Colonic mucosa (tissue), 4 donors: ENCODE results near the gene SKIDA1. TPM values are rescaled to one million over a fixed set of nuclear protein-coding genes. Genes with fewer than 3 reads are reported as not detected.

ENCODE experiments used
- DNase-seq: peaks from one replicate; pipeline ENCODE4 v3.0.0-alpha.2; 2020
- H3K27ac ChIP-seq: fragments of 200-600 bp; one replicate; pipeline ENCODE4 v1.8.0; 2021
- H3K27me3 ChIP-seq: fragments of 200-600 bp; one replicate; pipeline ENCODE4 v1.8.0; 2021
- H3K36me3 ChIP-seq: fragments of 200-600 bp; one replicate; pipeline ENCODE4 v1.8.0; 2021
- H3K4me1 ChIP-seq: fragments of 200-600 bp; one replicate; pipeline ENCODE4 v1.8.0; 2021; ENCODE audit warnings: mild to moderate bottlenecking
- H3K4me3 ChIP-seq: fragments of 200-600 bp; one replicate; pipeline ENCODE4 v1.8.0; 2021
- H3K9ac ChIP-seq, 2 donors: one replicate each; pipeline ENCODE4 v1.7.0; 2013; ENCODE audit warnings: control low read depth in 2 of 2, low read depth in 2 of 2, low read length in 2 of 2
- H3K9me3 ChIP-seq: fragments of 200-600 bp; one replicate; pipeline ENCODE4 v1.8.0; 2021
- intact Hi-C: fragments of 100-400 bp; cut with DNase I; formaldehyde crosslinking; loops from one replicate; pipeline ENCODE4 v1.14.1; 2022
- total RNA-seq, 2 donors: library from RNA; stranded (reverse); fragmentation: NEBNext Ultra II Directional in 1 of 2; extraction: Animal tissue kit (Norgen Biotek cat#: 25700) in 1 of 2; gene quantifications; one replicate each; pipeline ENCODE4 v1.2.1, GENCODE V29; 2021
- TF ChIP-seq, protein P1 (sequence below): fragments of 200-600 bp; IDR thresholded peaks from one replicate; pipeline ENCODE4 v1.8.0; 2022; ENCODE audit warnings: antibody characterized with exemption, mild to moderate bottlenecking
- donor health status: healthy.
- donor health status: DM: no; HTN: no; CAD: no.
- donor health status: DM: no; HTN: no; CAD: no.

Gene SKIDA1
- total RNA-seq, 2 donors from 2014 or later: 0.10 to 0.45 TPM

DNA sequence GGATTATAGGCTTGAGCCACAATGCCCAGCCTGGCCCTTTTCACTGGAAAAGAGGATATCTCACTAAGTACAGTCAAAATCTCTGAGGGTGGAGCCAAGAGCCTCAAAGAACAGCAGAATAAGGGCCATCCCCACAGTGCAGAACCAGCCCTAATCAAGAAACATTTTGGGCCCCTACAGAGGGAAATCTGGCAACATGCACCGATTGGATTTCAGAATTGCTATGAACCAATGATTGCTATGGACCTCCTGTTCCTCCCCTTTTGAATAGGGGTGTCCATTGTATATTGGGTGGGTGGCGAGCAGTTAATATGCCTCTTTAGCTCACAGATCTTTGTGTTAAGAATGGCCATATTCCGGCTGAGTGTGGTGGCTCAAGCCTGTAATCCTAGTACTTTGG is 42.7 kb downstream of the SKIDA1 start:
- H3K4me1 ChIP-seq: no peaks in the 10 kb centered on the region
- no peak overlapping the region for H3K9ac ChIP-seq
- no peak for DNase-seq
- H3K9me3 ChIP-seq: no peaks in the 10 kb centered on the region
- no peak overlapping the region for H3K27ac ChIP-seq
- intact Hi-C loops: no loop called here
- TF ChIP-seq, protein P1, sequence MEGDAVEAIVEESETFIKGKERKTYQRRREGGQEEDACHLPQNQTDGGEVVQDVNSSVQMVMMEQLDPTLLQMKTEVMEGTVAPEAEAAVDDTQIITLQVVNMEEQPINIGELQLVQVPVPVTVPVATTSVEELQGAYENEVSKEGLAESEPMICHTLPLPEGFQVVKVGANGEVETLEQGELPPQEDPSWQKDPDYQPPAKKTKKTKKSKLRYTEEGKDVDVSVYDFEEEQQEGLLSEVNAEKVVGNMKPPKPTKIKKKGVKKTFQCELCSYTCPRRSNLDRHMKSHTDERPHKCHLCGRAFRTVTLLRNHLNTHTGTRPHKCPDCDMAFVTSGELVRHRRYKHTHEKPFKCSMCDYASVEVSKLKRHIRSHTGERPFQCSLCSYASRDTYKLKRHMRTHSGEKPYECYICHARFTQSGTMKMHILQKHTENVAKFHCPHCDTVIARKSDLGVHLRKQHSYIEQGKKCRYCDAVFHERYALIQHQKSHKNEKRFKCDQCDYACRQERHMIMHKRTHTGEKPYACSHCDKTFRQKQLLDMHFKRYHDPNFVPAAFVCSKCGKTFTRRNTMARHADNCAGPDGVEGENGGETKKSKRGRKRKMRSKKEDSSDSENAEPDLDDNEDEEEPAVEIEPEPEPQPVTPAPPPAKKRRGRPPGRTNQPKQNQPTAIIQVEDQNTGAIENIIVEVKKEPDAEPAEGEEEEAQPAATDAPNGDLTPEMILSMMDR: no peak
- no peaks in the 10 kb centered on the region for H3K27me3 ChIP-seq
- no peak overlapping the region for H3K4me3 ChIP-seq
- H3K36me3 ChIP-seq: no peaks in the 10 kb centered on the region

DNA sequence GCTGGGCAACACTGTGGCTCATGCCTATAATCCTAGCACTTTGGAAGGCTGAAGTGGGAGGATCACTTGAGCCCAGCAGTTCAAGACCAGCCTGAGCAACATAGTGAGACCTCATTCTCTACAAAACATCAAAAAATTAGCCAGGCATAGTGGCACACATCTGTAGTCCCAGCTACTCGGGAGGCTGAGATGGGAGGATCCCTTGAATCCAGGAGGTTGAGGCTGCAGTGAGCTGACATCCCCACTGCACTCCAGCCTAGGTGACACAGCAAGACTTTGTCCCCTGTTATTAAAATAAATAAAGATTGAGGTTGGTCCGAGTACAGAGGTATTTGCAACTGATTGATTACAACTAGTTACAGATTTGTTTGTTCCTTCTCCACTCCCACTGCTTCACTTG is 44.1 kb downstream of the SKIDA1 start:
- intact Hi-C loops: no loop called here
- Histone ChIP-seq H3K9ac (no peak overlapping the region), H3K4me3 (no peak overlapping the region), H3K36me3 (no peaks in the 10 kb centered on the region), H3K27ac (no peak overlapping the region), H3K27me3 (no peaks in the 10 kb centered on the region), H3K4me1 (no peaks in the 10 kb centered on the region), H3K9me3 (no peaks in the 10 kb centered on the region)
- DNase-seq: no peak
- TF ChIP-seq, protein P1: no peak

DNA sequence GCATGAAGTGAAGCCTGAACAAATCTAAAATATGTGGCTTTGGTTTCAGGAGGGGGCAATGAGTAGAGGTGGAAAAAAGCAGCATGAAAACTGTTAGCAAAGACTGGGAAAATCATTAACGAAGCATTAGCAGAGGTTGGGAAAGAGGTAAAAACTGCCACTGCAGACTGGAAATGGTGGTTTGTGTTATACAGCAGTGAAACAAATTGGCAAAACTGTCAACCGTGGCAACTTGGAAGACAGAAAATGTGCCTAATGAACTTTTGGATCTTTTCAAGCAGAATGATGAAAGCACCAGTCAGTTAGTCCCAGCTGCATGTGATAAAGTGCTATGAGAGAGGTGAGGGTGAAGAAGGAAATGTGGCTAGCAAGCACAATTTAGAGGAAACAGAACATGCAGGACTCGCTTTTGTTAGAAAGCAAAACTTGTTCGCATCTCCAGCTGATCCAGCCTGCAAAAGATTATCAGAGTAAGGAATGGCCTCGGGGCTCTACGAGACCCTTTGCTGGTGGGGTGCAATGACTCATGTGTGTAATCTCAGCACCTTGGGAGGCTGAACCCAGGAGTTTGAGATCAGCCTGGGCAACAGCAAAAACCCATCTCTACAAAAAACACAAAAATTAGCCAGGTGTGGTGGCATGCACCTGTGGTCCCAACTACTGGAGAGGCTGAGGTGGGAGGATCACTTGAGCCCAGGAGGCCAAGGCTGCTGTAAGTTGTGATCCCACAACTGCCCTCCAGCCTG is 45.7 kb downstream of the SKIDA1 start:
- no peak for DNase-seq
- H3K36me3 ChIP-seq: no peaks in the 10 kb centered on the region
- no peak overlapping the region for H3K9ac ChIP-seq
- H3K27ac ChIP-seq: no peak overlapping the region
- TF ChIP-seq, protein P1: no peak
- no peak overlapping the region for H3K4me3 ChIP-seq
- no peaks in the 10 kb centered on the region for H3K4me1 ChIP-seq
- intact Hi-C loops: no loop called here
- H3K9me3 ChIP-seq: no peaks in the 10 kb centered on the region
- H3K27me3 ChIP-seq: no peaks in the 10 kb centered on the region

DNA sequence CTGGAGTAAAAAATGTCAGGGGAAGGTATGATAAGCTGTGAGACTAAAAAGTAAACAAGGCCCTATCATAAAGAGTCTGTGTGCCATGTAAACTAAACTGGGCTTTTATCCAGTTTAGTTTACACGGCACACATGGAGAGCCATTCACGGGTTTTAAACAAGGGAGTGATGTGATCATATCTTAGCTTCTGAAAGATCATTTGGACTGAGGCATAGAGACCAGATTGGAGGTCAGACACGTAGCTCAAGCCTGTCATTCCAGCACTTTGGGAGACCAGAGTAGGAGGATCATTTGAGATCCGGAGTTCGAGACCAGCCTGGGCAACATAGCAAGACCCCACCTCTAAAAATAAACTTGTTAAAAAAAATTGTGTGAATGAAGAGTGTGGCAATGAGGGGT is 50.1 kb downstream of the SKIDA1 start:
- Histone ChIP-seq H3K4me1 (no peaks in the 10 kb centered on the region), H3K9me3 (no peaks in the 10 kb centered on the region), H3K9ac (no peak overlapping the region), H3K4me3 (no peak overlapping the region), H3K27ac (no peak overlapping the region), H3K36me3 (no peaks in the 10 kb centered on the region), H3K27me3 (no peaks in the 10 kb centered on the region)
- DNase-seq: no peak
- intact Hi-C loops: no loop called here
- TF ChIP-seq, protein P1: no peak

GRCh38 chr10:21473541-21473940 is 51.9 kb downstream of the SKIDA1 start:
- Histone ChIP-seq H3K27ac (no peak overlapping the region), H3K4me3 (no peak overlapping the region), H3K9ac (no peak overlapping the region), H3K36me3 (no peaks in the 10 kb centered on the region), H3K27me3 (no peaks in the 10 kb centered on the region), H3K9me3 (no peaks in the 10 kb centered on the region), H3K4me1 (no peaks in the 10 kb centered on the region)
- DNase-seq: no peak
- TF ChIP-seq, protein P1: no peak
- intact Hi-C loops: no loop called here
